Measurements from ENCODE around the gene SLC25A18. TPM values are rescaled to one million over a fixed set of nuclear protein-coding genes. Genes with fewer than 3 reads are reported as not detected.
A peak's percentile ranks its signal among the peaks of the same experiment; 100 is the strongest.

Gene SLC25A18
- total and polyA plus RNA-seq, 8 donors = 0.70 to 3.1 (median 1.8) TPM; not detected in 1

DNA sequence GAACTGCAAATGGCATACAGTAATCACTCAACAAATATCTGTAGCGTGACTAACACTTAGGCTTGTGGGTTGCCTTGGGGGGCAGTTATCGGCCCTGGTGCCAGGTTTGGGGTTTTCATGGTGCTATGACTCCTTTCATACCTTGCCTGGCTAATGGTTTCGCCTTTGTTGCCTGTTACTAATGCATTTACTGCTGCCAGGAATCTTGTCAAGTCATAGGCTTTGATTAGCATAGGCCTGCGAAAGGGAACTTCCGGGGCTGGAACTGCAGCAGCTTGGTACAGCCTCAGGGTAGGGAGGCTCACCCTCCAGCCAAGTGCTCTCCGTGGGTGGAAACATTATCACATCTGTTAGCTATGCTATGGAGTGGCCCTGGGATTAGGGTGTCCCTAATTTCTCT lies 13.2 kb downstream of the SLC25A18 start:
- intact Hi-C loops (cut with DNase I; ENCODE audit: low total_unique reads) = no loop called here
- DNase-seq = no peak
- Histone ChIP-seq H3K27me3 (peaks cover 0 to 9% (median 0%) of the 10 kb centered on the region in 3 donors), H3K9me3 (no peaks in the 10 kb centered on the region), H3K4me1 (peaks cover 7 to 24% (median 18%) of the 10 kb centered on the region in 4 donors), H3K27ac (peak overlapping the region in 1 of 5 donors; percentile 77), H3K36me3 (no peaks in the 10 kb centered on the region), H3K4me3 (no peak overlapping the region)
- WGBS, 5 donors = 68 to 80% (median 78%) methylated on average over 5 to 6 of the region's 6 CpGs
- TF ChIP-seq CTCF (IDR thresholded peaks at IDR 0.05) (no peak), POLR2AphosphoS5 (IDR thresholded peaks at IDR 0.05) (no peak), EP300 (IDR thresholded peaks at IDR 0.05) (no peak), POLR2A (IDR thresholded peaks at IDR 0.05) (no peak)

- WGBS, 5 donors = 49 to 60% (median 59%) methylated on average over 11 of the region's 11 CpGs
- H3K27me3 ChIP-seq = peaks cover 0 to 7% (median 0%) of the 10 kb centered on the region in 3 donors
- H3K9me3 ChIP-seq = no peaks in the 10 kb centered on the region
- H3K4me1 ChIP-seq = peaks cover 0 to 18% (median 11%) of the 10 kb centered on the region in 4 donors
- intact Hi-C loops (cut with DNase I; ENCODE audit: low total_unique reads) = no loop called here
- TF ChIP-seq POLR2AphosphoS5 (IDR thresholded peaks at IDR 0.05) (peak in 2 of 3 donors; percentile 27 to 51), EP300 (IDR thresholded peaks at IDR 0.05) (no peak)
- peak; percentile 76 to 77 for DNase-seq
- H3K4me3 ChIP-seq = no peak overlapping the region
- H3K27ac ChIP-seq = peak overlapping the region; percentile 17 to 77 (median 51)
- H3K36me3 ChIP-seq = no peaks in the 10 kb centered on the region
Observed at GRCh38 chr22:17578136-17578754, 14.9 kb downstream of the SLC25A18 start.

- H3K4me1 ChIP-seq = peaks cover 0 to 18% (median 9%) of the 10 kb centered on the region in 4 donors
- WGBS, 5 donors = 75 to 88% (median 87%) methylated on average over 9 to 14 of the region's 14 CpGs
- TF ChIP-seq POLR2A (IDR thresholded peaks at IDR 0.05) (no peak), CTCF (IDR thresholded peaks at IDR 0.05) (no peak), EP300 (IDR thresholded peaks at IDR 0.05) (no peak), POLR2AphosphoS5 (IDR thresholded peaks at IDR 0.05) (no peak)
- H3K4me3 ChIP-seq = no peak overlapping the region
- H3K36me3 ChIP-seq = no peaks in the 10 kb centered on the region
- H3K9me3 ChIP-seq = no peaks in the 10 kb centered on the region
- H3K27me3 ChIP-seq = no peaks in the 10 kb centered on the region
- intact Hi-C loops (cut with DNase I; ENCODE audit: low total_unique reads) = no loop called here
- peak overlapping the region in 3 of 5 donors; percentile 5 to 77 (median 38) for H3K27ac ChIP-seq
- no peak for DNase-seq
Observed at GRCh38 chr22:17579535-17579981, 16.3 kb downstream of the SLC25A18 start.

GRCh38 chr22:17580441-17581031 lies 17.2 kb downstream of the SLC25A18 start:
- no peaks in the 10 kb centered on the region for H3K36me3 ChIP-seq
- peaks cover 0 to 18% (median 9%) of the 10 kb centered on the region in 4 donors for H3K4me1 ChIP-seq
- no peaks in the 10 kb centered on the region for H3K27me3 ChIP-seq
- DNase-seq = peak; percentile 36 to 39
- 34 to 59% (median 43%) methylated on average over 10 to 15 of the region's 15 CpGs for WGBS, 5 donors
- H3K4me3 ChIP-seq = no peak overlapping the region
- no peaks in the 10 kb centered on the region for H3K9me3 ChIP-seq
- H3K27ac ChIP-seq = peak overlapping the region in 4 of 5 donors; percentile 1 to 39 (median 25)
- TF ChIP-seq POLR2A (IDR thresholded peaks at IDR 0.05) (no peak), POLR2AphosphoS5 (IDR thresholded peaks at IDR 0.05) (no peak), CTCF (IDR thresholded peaks at IDR 0.05) (no peak), EP300 (IDR thresholded peaks at IDR 0.05) (no peak)
- intact Hi-C loops (cut with DNase I; ENCODE audit: low total_unique reads) = no loop called here

Measured in stomach (tissue), 9 donors.